PC-3 (cell line): ENCODE data around the gene MYH7. TPM values are rescaled to one million over a fixed set of nuclear protein-coding genes. Genes with fewer than 3 reads are reported as not detected.
"Not testable (repeated sequence)": the region's sequence is repeated elsewhere in the genome, so short reads cannot be mapped to it uniquely, and the experiment has no call there.

Experiments used
- ATAC-seq: fragments of 200-7000 bp; cut with Tn5 transposase; 2 replicates; pipeline ENCODE4 v1.9.1; 2020; ENCODE audit warnings: mild to moderate bottlenecking, moderate library complexity
- BruUV-seq: library from RNA; stranded (reverse); fragments of 400-500 nt; replicated peaks from 2 replicates; lab custom pipeline; 2021; lab: Mats Ljungman, UMichigan
- CTCF ChIA-PET: fragments of 300-600 bp; sonication (Branson Sonifier 250); formaldehyde crosslinking; loops from one replicate; lab custom pipeline; 2022; ENCODE audit warnings: antibody characterized with exemption; lab: Charles Lee
- POLR2A ChIA-PET: fragments of 300-600 bp; sonication (Branson Sonifier 250); formaldehyde crosslinking; loops from one replicate; lab custom pipeline; 2022; ENCODE audit warnings: antibody characterized with exemption; ENCODE audit not compliant: unreplicated experiment; lab: Charles Lee
- DNase-seq: peaks from one replicate; pipeline ENCODE4 v3.0.0-alpha.2; 2015
- H2AFZ ChIP-seq: fragments of 300-600 bp; sonication (generic); 2 replicates; pipeline ENCODE4 v1.6.0; 2016; ENCODE audit warnings: antibody characterized with exemption, low read length
- H3F3A ChIP-seq: fragments of 300-600 bp; sonication (generic); one replicate; pipeline ENCODE4 v1.6.0; 2017; ENCODE audit warnings: antibody characterized with exemption, low read length, control low read depth, mild to moderate bottlenecking; ENCODE audit not compliant: unreplicated experiment
- H3K27ac ChIP-seq: fragments of 300-600 bp; sonication (generic); 2 replicates; pipeline ENCODE4 v1.5.1; 2016; ENCODE audit warnings: mild to moderate bottlenecking, low read length
- H3K27me3 ChIP-seq: fragments of 300-600 bp; sonication (generic); 2 replicates; pipeline ENCODE4 v1.6.1; 2016; ENCODE audit warnings: low read length, mixed read lengths
- H3K36me3 ChIP-seq: fragments of 300-600 bp; sonication (generic); 2 replicates; pipeline ENCODE4 v1.6.1; 2016; ENCODE audit warnings: low read depth, mixed run types, low read length, mixed read lengths
- H3K4me1 ChIP-seq: fragments of 300-600 bp; sonication (generic); 2 replicates; pipeline ENCODE4 v1.5.1; 2016; ENCODE audit warnings: low read length; ENCODE audit not compliant: insufficient read depth
- H3K4me2 ChIP-seq: fragments of 300-600 bp; sonication (generic); 2 replicates; pipeline ENCODE4 v1.6.0; 2016; ENCODE audit warnings: low read length
- H3K4me3 ChIP-seq: fragments of 300-600 bp; sonication (generic); 2 replicates; pipeline ENCODE4 v1.5.1; 2016; ENCODE audit warnings: mild to moderate bottlenecking, low read length, mixed read lengths
- H3K79me2 ChIP-seq: fragments of 300-600 bp; sonication (generic); 2 replicates; pipeline ENCODE4 v1.6.1; 2017; ENCODE audit warnings: low read length, mixed read lengths
- H3K9ac ChIP-seq: fragments of 300-600 bp; sonication (generic); 2 replicates; pipeline ENCODE4 v1.6.0; 2016; ENCODE audit warnings: mild to moderate bottlenecking, low read length
- H3K9me2 ChIP-seq: fragments of 300-600 bp; sonication (generic); replicated peaks from 2 replicates; pipeline ENCODE4 v1.6.1; 2016; ENCODE audit warnings: mixed run types, low read length, mixed read lengths
- H3K9me3 ChIP-seq: fragments of 300-600 bp; sonication (generic); 2 replicates; pipeline ENCODE4 v1.6.1; 2016; ENCODE audit warnings: low read length, mixed read lengths
- H4K20me1 ChIP-seq: fragments of 300-600 bp; sonication (generic); 2 replicates; pipeline ENCODE4 v1.6.1; 2016; ENCODE audit warnings: low read length, mixed read lengths
- EZH2 ChIP-seq: fragments of 300-600 bp; sonication (generic); IDR thresholded peaks from one replicate; pipeline ENCODE4 v1.6.1; 2017; ENCODE audit warnings: antibody characterized with exemption, mild to moderate bottlenecking, low read length; ENCODE audit not compliant: unreplicated experiment
- EZH2phosphoT487 ChIP-seq: fragments of 300-600 bp; sonication (generic); IDR thresholded peaks from 2 replicates; pipeline ENCODE4 v1.6.1; 2018; ENCODE audit warnings: mild to moderate bottlenecking, antibody characterized with exemption, low read length, borderline replicate concordance
- intact Hi-C: fragments of 100-400 bp; cut with micrococcal nuclease; formaldehyde crosslinking; loops from 2 replicates; pipeline ENCODE4 v1.9.0; 2023
- total RNA-seq: library from RNA; depleted of rRNA; stranded (reverse); fragments of >200 nt; gene quantifications from 2 replicates; pipeline ENCODE4 v1.2.3, GENCODE V29; 2014
- TF ChIP-seq, protein P1 (sequence below): fragments of 300-600 bp; sonication (generic); conservative IDR thresholded peaks from 2 replicates; pipeline ENCODE4 v1.5.1; 2017; ENCODE audit warnings: antibody characterized with exemption, low read depth, mild to moderate bottlenecking, low read length

The MYH7 gene
- total RNA-seq, 1 experiment from 2014 or later: not detected

DNA sequence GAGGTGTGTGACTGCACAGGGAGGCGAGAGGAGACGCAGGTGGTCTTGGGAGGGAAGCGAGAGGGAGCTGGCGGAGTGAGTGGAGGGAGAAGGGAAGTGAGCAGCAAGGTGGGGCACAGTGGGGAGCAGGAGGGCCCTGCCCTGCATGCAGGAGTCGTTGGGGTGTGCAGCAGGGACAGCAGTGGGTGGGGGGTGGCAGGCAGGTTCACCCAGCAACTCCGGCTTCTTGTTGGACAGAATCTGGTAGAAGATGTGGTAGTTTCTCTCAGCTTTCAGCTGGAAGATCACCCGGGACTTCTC lies 32.4 kb downstream of the MYH7 start:
- H2AFZ ChIP-seq: no peak overlapping the region
- BruUV-seq: no TSS peak
- no peak for DNase-seq
- ChIA-PET CTCF (no interaction called here), POLR2A (no interaction called here)
- H3K9me2 ChIP-seq: no peaks in the 10 kb centered on the region
- no peaks in the 10 kb centered on the region for H3F3A ChIP-seq
- no peak overlapping the region for H3K4me2 ChIP-seq
- peaks cover 55% of the 10 kb centered on the region for H3K27me3 ChIP-seq
- no peak overlapping the region for H3K4me3 ChIP-seq
- no peak overlapping the region for H3K9ac ChIP-seq
- no peaks in the 10 kb centered on the region for H3K9me3 ChIP-seq
- no peaks in the 10 kb centered on the region for H3K36me3 ChIP-seq
- no peak for TF ChIP-seq EZH2
- TF ChIP-seq EZH2phosphoT487: no peak
- TF ChIP-seq, protein P1, sequence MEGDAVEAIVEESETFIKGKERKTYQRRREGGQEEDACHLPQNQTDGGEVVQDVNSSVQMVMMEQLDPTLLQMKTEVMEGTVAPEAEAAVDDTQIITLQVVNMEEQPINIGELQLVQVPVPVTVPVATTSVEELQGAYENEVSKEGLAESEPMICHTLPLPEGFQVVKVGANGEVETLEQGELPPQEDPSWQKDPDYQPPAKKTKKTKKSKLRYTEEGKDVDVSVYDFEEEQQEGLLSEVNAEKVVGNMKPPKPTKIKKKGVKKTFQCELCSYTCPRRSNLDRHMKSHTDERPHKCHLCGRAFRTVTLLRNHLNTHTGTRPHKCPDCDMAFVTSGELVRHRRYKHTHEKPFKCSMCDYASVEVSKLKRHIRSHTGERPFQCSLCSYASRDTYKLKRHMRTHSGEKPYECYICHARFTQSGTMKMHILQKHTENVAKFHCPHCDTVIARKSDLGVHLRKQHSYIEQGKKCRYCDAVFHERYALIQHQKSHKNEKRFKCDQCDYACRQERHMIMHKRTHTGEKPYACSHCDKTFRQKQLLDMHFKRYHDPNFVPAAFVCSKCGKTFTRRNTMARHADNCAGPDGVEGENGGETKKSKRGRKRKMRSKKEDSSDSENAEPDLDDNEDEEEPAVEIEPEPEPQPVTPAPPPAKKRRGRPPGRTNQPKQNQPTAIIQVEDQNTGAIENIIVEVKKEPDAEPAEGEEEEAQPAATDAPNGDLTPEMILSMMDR: no peak
- no peaks in the 10 kb centered on the region for H3K79me2 ChIP-seq
- no peak overlapping the region for H3K27ac ChIP-seq
- intact Hi-C loops: no loop called here
- no peaks in the 10 kb centered on the region for H4K20me1 ChIP-seq
- no peaks in the 10 kb centered on the region for H3K4me1 ChIP-seq
- no peak for ATAC-seq

- H2AFZ ChIP-seq: no peak overlapping the region
- ChIA-PET POLR2A (no interaction called here), CTCF (no interaction called here)
- H3F3A ChIP-seq: no peaks in the 10 kb centered on the region
- no peaks in the 10 kb centered on the region for H3K36me3 ChIP-seq
- no TSS peak for BruUV-seq
- DNase-seq (no peak), ATAC-seq (no peak)
- H3K4me1 ChIP-seq: no peaks in the 10 kb centered on the region
- no peak overlapping the region for H3K27ac ChIP-seq
- H3K27me3 ChIP-seq: peaks cover 52% of the 10 kb centered on the region
- H3K4me3 ChIP-seq: no peak overlapping the region
- no peaks in the 10 kb centered on the region for H4K20me1 ChIP-seq
- TF ChIP-seq, protein P1: no peak
- TF ChIP-seq EZH2: no peak
- TF ChIP-seq EZH2phosphoT487: no peak
- intact Hi-C loops: no loop called here
- H3K9me3 ChIP-seq: no peaks in the 10 kb centered on the region
- H3K4me2 ChIP-seq: no peak overlapping the region
- H3K79me2 ChIP-seq: no peaks in the 10 kb centered on the region
- no peak overlapping the region for H3K9ac ChIP-seq
- H3K9me2 ChIP-seq: no peaks in the 10 kb centered on the region
Measured at GRCh38 chr14:23402296-23403138, 32.9 kb downstream of the MYH7 start.

- H3K9ac ChIP-seq: no peak overlapping the region
- intact Hi-C loops: no loop called here
- TF ChIP-seq EZH2phosphoT487 (no peak), EZH2 (no peak)
- TF ChIP-seq, protein P1: no peak
- peaks cover 52% of the 10 kb centered on the region for H3K27me3 ChIP-seq
- no peaks in the 10 kb centered on the region for H3K36me3 ChIP-seq
- ATAC-seq: no peak
- H3K9me2 ChIP-seq: no peaks in the 10 kb centered on the region
- no TSS peak for BruUV-seq
- no peak for DNase-seq
- H3K4me1 ChIP-seq: no peaks in the 10 kb centered on the region
- H3K4me2 ChIP-seq: no peak overlapping the region
- H4K20me1 ChIP-seq: no peaks in the 10 kb centered on the region
- no peak overlapping the region for H3K4me3 ChIP-seq
- CTCF ChIA-PET: no interaction called here
- POLR2A ChIA-PET: no interaction called here
- no peak overlapping the region for H2AFZ ChIP-seq
- H3K9me3 ChIP-seq: no peaks in the 10 kb centered on the region
- H3K79me2 ChIP-seq: no peaks in the 10 kb centered on the region
- H3F3A ChIP-seq: no peaks in the 10 kb centered on the region
- no peak overlapping the region for H3K27ac ChIP-seq
Measured at GRCh38 chr14:23401291-23401690, 34.2 kb downstream of the MYH7 start.

GRCh38 chr14:23400496-23401149 lies 34.8 kb downstream of the MYH7 start:
- H3K4me3 ChIP-seq, CTCF ChIA-PET, H3F3A ChIP-seq, intact Hi-C loops, H3K79me2 ChIP-seq, ATAC-seq, H4K20me1 ChIP-seq, H3K36me3 ChIP-seq, H3K27ac ChIP-seq, H3K9me3 ChIP-seq, BruUV-seq, H3K9me2 ChIP-seq, H3K4me2 ChIP-seq, H2AFZ ChIP-seq, DNase-seq, H3K4me1 ChIP-seq, H3K9ac ChIP-seq, POLR2A ChIA-PET: not testable (repeated sequence)
- H3K27me3 ChIP-seq: peaks cover 56% of the 10 kb centered on the region
